ENCODE measurements around the gene USP48.
"Not testable (repeated sequence)": the region's sequence is repeated elsewhere in the genome, so short reads cannot be mapped to it uniquely, and the experiment has no call there.

Gene USP48

GRCh38 chr1:21815724-21816321 lies 32.9 kb upstream of the USP48 start:
- DNase-seq (ENCODE audit: low spot score), result peak; percentile 10

GRCh38 chr1:21814981-21815582 lies 32.1 kb upstream of the USP48 start:
- peak; percentile 8 for DNase-seq (ENCODE audit: low spot score)

- DNase-seq (ENCODE audit: low spot score), result peak; percentile 39
Measured at GRCh38 chr1:21814241-21814918, 31.4 kb upstream of the USP48 start.

GRCh38 chr1:21813542-21813941 lies 30.6 kb upstream of the USP48 start:
- no peak for DNase-seq (ENCODE audit: low spot score)

- DNase-seq (ENCODE audit: low spot score), result peak; percentile 50
Measured at GRCh38 chr1:21811875-21812305, 28.9 kb upstream of the USP48 start, which contains the start of gene LDLRAD2. Gene LDLRAD2 (plus strand): TSS chr1:21812265. CDS start chr1:21812452, 187 bp downstream.

GRCh38 chr1:21804536-21804935 lies 21.6 kb upstream of the USP48 start:
- DNase-seq (ENCODE audit: low spot score), result no peak

GRCh38 chr1:21801100-21801499 lies 18.2 kb upstream of the USP48 start:
- peak; percentile 20 for DNase-seq (ENCODE audit: low spot score)

GRCh38 chr1:21799730-21800129 lies 16.8 kb upstream of the USP48 start:
- no peak for DNase-seq (ENCODE audit: low spot score)

- no peak for DNase-seq (ENCODE audit: low spot score)
Measured at GRCh38 chr1:21795075-21795474, 12.1 kb upstream of the USP48 start.

- no peak for DNase-seq (ENCODE audit: low spot score)
Measured at GRCh38 chr1:21794656-21795055, 11.7 kb upstream of the USP48 start.

- DNase-seq (ENCODE audit: low spot score), result no peak
Measured at GRCh38 chr1:21793104-21793503, 10.2 kb upstream of the USP48 start.

GRCh38 chr1:21786640-21787039 lies 3.7 kb upstream of the USP48 start:
- DNase-seq (ENCODE audit: low spot score), result no peak

GRCh38 chr1:21785764-21786163 lies 2.8 kb upstream of the USP48 start:
- DNase-seq (ENCODE audit: low spot score), result not testable (repeated sequence)

- DNase-seq (ENCODE audit: low spot score), result peak; percentile 50
Measured at GRCh38 chr1:21783679-21784603, 992 bp upstream of the USP48 start.

- DNase-seq (ENCODE audit: low spot score), result peak; percentile 22
Measured at GRCh38 chr1:21782349-21782867, 541 bp downstream of the USP48 start.

- peak; percentile 28 for DNase-seq (ENCODE audit: low spot score)
Measured at GRCh38 chr1:21781815-21782348, 1.1 kb downstream of the USP48 start.

- no peak for DNase-seq (ENCODE audit: low spot score)
Measured at GRCh38 chr1:21779613-21780521, 3.1 kb downstream of the USP48 start.

- DNase-seq (ENCODE audit: low spot score), result no peak
Measured at GRCh38 chr1:21778405-21778727, 4.6 kb downstream of the USP48 start.

GRCh38 chr1:21776925-21777324 lies 6.0 kb downstream of the USP48 start:
- not testable (repeated sequence) for DNase-seq (ENCODE audit: low spot score)

GRCh38 chr1:21775985-21776562 lies 6.9 kb downstream of the USP48 start:
- peak; percentile 33 for DNase-seq (ENCODE audit: low spot score)
